Heart left ventricle (tissue), 13 donors: ENCODE results near the gene SIN3B.

ENCODE experiments used
- POLR2A ChIP-seq, 2 donors: fragments of 450-650 bp; IDR thresholded peaks; one replicate each; pipeline ENCODE4 v1.6.1; 2017; ENCODE audit warnings: antibody characterized with exemption in 2 of 2, mild to moderate bottlenecking in 2 of 2, moderate library complexity in 2 of 2
- TF ChIP-seq, protein P1 (sequence below), 12 donors: fragments of 200-600 bp; sonication (generic) in 4 of 12; IDR thresholded peaks; one replicate each; pipeline versions ENCODE4 v1.5.0 to v1.8.0; 2018 to 2022; ENCODE audit warnings: antibody characterized with exemption in 12 of 12, mild to moderate bottlenecking in 5 of 12
- donor health status: ischemic (EF 13 %, LVEDD 7.1; RV severe dilation, severe dysfunction).
- donor health status: DM: no; HTN: yes; CAD: no.
- donor health status: DM: no; HTN: no; CAD: no.
- donor health status: ischemic (EF 25% LVEDD 6.9; RV normal size, moderate dysfunction).
- donor health status: ischemic (EF 25% LVEDD 5.7; RV mildly dilated, moderate dysfunction).
- donor health status: ischemic (EF 35%, LVEDD 5.7; RV mildly dilated, moderate dysfunction).
- donor health status: nonischemic (EF 11% LVEDD 7.7; RV severe dilation, severe dysfunction).
- donor health status: DM: yes; HTN: yes; CAD: no.
- donor health status: PGD.
- donor health status: ischemic (EF 29% LVEDD 5.4; RV normal size, mild dysfunction).
- donor health status: nonischemic (EF 23%, LVEDD 6.1; RV moderate dilation, normal function).

DNA sequence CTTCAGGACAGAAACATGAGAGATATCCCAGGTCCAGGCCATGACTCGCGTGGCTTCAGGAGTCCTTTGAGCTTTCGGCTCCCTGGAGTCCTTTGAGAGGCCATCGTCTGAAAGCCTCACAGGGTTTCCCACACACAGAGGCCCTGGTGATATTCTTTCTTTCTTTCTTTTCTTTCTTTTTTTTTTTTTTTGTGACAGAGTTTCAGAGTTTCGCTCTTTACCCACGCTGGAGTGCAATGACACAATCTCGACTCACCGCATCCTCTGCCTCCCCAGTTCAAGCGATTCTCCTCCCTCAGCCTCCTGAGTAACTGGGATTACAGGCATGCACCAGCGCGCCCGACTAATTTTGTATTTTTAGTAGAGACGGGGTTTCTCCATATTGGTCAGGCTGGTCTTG, 5.5 kb downstream of the SIN3B start:
- TF ChIP-seq, protein P1, sequence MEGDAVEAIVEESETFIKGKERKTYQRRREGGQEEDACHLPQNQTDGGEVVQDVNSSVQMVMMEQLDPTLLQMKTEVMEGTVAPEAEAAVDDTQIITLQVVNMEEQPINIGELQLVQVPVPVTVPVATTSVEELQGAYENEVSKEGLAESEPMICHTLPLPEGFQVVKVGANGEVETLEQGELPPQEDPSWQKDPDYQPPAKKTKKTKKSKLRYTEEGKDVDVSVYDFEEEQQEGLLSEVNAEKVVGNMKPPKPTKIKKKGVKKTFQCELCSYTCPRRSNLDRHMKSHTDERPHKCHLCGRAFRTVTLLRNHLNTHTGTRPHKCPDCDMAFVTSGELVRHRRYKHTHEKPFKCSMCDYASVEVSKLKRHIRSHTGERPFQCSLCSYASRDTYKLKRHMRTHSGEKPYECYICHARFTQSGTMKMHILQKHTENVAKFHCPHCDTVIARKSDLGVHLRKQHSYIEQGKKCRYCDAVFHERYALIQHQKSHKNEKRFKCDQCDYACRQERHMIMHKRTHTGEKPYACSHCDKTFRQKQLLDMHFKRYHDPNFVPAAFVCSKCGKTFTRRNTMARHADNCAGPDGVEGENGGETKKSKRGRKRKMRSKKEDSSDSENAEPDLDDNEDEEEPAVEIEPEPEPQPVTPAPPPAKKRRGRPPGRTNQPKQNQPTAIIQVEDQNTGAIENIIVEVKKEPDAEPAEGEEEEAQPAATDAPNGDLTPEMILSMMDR (IDR thresholded peaks at IDR 0.05) = no peak
- TF ChIP-seq POLR2A (IDR thresholded peaks at IDR 0.05) = no peak
